Measurements from ENCODE around the gene NOXO1.

Gene NOXO1

GRCh38 chr16:1980030-1980769 is 1.1 kb downstream of the NOXO1 start:
- in situ Hi-C loops (cut with MboI; ENCODE audit: low sequenced_read_pairs), result no loop called here

DNA sequence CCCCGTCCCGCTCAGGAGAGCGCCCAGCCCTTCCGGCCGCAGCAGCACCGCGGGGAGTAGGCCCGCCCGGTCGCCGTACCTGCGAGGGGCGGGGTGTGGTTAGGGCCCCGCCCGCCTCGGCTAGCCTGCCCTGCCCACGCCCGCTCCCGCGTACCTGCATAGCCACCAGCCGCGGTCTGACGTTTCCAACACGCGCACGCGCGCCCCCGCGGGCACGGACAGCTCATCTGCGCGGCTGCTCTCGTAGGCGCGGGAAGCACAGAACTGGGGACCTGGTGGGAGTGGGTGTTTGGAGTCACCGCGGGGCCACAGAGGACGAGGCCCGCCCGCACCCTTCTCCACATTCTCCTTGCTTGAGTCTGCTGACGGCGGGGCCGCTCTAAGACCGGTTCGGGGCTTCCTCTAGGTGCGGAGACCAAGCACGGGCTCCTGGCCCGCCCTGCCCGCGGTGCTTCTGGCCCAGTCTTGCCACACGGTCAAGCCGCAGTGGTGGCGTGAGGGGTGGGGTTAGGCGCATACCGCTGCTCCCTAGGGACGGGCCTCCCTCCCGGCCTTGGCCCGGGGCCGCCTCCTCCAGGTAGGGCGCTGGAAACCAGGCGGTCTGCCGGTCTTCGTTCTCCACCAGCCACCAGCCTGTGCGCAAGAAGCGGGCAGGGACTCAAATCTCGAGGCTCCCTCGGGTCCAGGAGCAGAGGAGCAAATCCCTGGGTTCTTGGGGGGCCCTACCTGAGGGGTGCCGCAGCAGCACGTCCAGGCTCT is 1.8 kb downstream of the NOXO1 start:
- in situ Hi-C loops (cut with MboI; ENCODE audit: low sequenced_read_pairs), result no loop called here

DNA sequence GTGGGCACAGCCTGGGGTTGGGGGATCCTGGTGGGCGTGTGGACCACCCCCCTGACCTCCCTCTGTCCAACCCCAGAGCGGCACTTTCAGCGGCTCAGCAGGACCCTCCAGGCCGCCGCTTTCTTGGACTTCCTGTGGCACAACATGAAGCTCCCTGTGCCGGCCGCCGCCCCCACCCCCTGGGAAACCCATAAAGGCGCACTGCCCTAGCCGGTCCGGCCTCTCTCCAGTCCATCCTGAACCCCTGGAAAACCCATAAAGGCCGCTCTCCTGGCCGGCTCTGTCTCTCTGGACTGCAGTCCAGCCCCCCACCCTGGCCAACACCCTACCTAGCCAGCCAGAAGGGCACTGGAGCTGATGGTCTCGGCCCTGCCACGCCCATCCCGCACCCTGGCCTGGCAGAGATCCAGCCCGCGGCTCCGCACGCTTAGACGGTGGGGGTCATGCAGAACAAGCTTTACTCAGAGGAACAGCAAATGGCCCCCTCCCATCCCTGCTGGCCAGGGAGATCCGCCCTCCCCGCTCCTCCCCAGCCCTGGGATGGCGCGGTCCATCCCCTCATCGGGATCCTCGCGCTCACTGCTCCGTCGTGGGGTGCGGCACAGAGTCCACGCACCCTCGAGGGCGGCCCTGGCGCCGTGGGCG is 2.7 kb downstream of the NOXO1 start:
- in situ Hi-C loops (cut with MboI; ENCODE audit: low sequenced_read_pairs), result no loop called here

GRCh38 chr16:1977875-1978268 is 3.4 kb downstream of the NOXO1 start:
- in situ Hi-C loops (cut with MboI; ENCODE audit: low sequenced_read_pairs), result no loop called here

- in situ Hi-C loops (cut with MboI; ENCODE audit: low sequenced_read_pairs), result no loop called here
Measured at GRCh38 chr16:1976951-1977874, 4.1 kb downstream of the NOXO1 start.

DNA sequence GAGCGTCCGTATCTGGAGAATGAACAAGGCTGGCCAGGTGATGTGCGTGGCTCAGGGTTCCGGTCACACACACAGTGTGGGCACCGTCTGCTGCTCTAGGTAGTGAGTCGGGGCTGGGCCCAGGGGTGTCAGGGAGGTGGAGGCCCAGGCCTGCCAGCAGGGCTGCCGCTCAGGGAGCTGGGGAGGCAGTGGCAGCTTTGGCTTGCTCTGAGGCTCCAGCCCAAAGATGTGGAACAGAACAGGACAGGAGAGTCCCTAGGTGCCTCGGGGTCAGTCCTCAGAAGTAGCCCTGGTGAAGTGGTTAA is 5.1 kb downstream of the NOXO1 start:
- in situ Hi-C loops (cut with MboI; ENCODE audit: low sequenced_read_pairs), result no loop called here

DNA sequence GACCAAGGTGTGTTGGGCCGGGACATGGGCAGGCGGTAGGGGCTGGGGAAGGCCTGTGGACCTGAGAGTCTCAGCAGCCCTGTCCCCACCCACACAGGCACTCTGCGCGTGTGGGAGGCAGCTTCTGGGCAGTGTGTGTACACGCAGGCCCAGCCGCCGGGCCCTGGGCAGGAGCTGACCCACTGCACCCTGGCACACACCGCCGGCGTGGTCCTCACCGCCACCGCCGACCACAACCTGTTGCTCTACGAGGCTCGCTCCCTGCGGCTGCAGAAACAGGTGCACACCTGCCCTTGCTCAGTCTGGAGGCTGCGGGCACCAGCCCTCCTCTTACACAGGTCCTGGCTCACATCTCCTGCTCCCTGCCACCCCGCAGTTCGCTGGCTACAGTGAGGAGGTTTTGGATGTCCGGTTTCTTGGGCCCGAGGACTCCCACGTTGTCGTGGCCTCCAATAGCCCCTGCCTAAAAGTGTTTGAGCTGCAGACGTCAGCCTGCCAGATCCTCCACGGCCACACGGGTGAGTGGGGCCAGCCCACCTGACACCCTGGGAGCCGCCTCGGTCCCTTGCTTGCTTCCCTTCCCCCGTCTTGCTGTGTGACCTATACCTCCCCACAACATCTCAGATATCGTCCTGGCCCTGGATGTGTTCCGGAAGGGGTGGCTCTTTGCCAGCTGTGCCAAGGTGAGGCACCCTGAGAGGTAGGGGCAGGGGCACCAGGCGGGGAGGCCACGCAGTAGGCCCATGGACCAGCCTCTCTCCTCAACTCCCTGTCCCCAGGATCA is 5.6 kb downstream of the NOXO1 start:
- in situ Hi-C loops (cut with MboI; ENCODE audit: low sequenced_read_pairs), result no loop called here

- in situ Hi-C loops (cut with MboI; ENCODE audit: low sequenced_read_pairs), result no loop called here
Measured at GRCh38 chr16:1974157-1975070, 6.9 kb downstream of the NOXO1 start.

- in situ Hi-C loops (cut with MboI; ENCODE audit: low sequenced_read_pairs), result no loop called here
Measured at GRCh38 chr16:1973461-1974156, 7.7 kb downstream of the NOXO1 start.

- in situ Hi-C loops (cut with MboI; ENCODE audit: low sequenced_read_pairs), result no loop called here
Measured at GRCh38 chr16:1972490-1972877, 8.8 kb downstream of the NOXO1 start.

DNA sequence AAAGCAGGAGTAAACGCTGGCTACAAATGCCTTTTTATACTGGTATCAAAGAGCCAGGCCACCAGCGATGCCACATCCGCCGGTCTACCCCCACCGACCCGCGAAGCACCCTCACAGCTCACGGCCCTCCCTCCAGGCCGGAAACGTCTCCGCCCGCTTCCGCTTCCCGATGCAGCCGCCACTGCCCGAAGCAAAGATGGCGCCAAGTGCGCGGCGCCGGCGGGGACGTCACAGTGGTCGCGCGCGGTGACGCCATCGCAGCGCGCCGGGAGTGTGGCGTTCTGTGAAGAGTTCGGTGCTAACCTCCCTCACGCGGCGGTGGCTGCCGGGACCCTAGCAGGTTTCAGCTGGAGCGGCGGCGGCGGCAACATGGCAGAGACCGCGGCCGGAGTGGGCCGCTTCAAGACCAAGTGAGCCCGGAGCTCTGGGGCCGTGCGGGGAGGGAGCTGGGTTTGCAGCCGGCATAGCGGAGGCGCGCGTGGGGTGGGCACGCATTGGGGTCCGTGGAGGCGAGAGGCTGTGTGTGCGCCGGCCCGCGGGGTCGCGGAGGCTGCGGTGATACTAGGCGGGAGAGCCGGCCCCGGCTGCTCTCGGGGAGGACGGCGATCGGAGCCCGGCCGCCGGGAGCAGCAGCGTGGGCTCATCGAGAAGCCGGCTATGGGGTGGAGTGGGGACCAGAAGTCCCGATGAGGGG is 9.3 kb downstream of the NOXO1 start, which contains the start of gene TBL3:
Gene TBL3, plus strand, starts transcription at position 258 of the 694 bp plus-strand sequence. Its CDS starts 112 bp downstream, at position 370.
- in situ Hi-C loops (cut with MboI; ENCODE audit: low sequenced_read_pairs), result no loop called here

GRCh38 chr16:1968146-1968953 is 12.9 kb downstream of the NOXO1 start:
- in situ Hi-C loops (cut with MboI; ENCODE audit: low sequenced_read_pairs), result no loop called here

- in situ Hi-C loops (cut with MboI; ENCODE audit: low sequenced_read_pairs), result no loop called here
Measured at GRCh38 chr16:1966460-1966859, 14.8 kb downstream of the NOXO1 start, which contains the start of gene RNF151. Gene RNF151 (plus strand): TSS chr16:1966856. CDS start chr16:1966882, 26 bp downstream.

GRCh38 chr16:1965396-1966001 is 15.8 kb downstream of the NOXO1 start:
- in situ Hi-C loops (cut with MboI; ENCODE audit: low sequenced_read_pairs), result no loop called here

DNA sequence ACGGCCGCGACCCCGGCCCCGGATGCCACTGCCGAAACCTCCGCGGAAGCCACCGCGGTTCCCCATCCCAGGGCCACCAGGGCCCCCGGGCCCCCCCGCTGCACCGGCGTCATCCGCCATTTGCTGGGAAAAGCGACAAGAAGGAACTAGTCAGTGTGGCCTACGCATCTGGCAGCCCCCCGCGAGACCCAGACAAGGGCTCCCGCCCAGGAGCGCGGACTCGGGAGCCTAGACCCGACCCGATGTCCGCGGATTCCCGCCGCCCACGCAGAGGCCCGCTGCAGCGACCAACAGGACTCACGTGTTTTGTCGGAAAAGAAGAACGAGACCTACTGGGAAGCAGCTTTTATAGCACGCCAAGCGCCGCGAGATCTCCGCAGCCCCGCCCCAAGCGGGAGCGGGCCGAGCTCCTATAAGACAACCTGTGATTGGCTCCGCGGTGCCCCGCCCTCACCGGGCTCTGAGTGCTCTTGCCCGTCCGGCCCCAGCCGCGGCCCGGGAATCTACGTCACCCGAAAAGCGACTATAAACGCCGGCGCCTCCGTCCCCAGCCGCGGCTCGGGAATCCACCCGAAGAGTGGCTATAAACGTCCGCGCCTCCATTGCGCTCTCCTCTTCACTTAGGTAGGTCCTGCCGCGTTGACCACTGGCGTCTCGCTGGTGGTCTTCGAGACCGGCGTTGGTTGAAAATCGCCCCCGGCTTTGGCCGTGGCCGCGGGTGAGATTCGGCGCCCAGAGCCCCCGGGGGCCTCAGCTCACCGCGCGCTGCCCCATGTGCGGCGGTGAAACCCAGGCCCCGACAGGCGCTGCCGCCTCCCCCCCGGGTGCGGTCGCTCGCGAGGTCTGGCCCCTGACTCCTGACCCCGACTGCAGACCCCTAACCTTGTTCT is 16.5 kb downstream of the NOXO1 start, which contains the start of gene RPS2:
Gene RPS2, minus strand, starts transcription at position 321 of the 890 bp plus-strand sequence. Its CDS starts 201 bp downstream, at position 120.
- in situ Hi-C loops (cut with MboI; ENCODE audit: low sequenced_read_pairs), result no loop called here
